ENCODE data around the gene RNPEPL1.
"Not testable (repeated sequence)": the region's sequence is repeated elsewhere in the genome, so short reads cannot be mapped to it uniquely, and the experiment has no call there.

RNPEPL1 gene

GRCh38 chr2:240604939-240605716 is 36.8 kb downstream of the RNPEPL1 start:
- DNase-seq (ENCODE audit: low read depth) = no peak

- no peak for DNase-seq (ENCODE audit: low read depth)
Measured at GRCh38 chr2:240605867-240606743, 37.8 kb downstream of the RNPEPL1 start.

DNA sequence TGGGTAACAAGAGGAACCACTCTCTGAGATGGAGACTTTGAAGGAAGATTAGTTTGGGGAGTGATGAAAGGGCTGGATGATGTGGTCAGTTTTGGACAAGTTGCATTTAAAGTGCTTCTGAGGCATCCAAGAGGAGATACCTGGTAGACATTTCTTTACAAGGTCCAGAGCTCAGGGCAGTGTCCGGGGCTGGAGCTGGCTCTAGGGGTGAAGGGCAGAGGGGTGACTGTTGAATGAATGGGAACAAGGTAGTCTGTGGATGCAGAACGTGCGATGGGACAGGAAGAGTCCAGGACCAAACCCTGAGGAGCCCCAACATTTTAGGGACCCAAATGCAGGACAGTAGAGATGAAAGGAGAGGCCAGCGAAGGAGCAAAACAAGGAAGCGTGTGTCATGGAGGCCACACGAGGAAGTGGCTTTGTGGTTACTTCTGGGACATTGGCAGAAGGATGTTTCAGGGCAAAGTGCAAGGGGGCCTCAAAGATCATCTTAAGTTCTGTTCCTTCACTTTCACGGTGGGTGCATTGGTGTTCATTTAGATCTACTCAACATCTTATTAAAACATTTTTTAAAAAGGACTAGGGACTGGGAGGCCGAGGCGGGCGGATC is 43.4 kb downstream of the RNPEPL1 start:
- DNase-seq (ENCODE audit: low read depth) = no peak

DNA sequence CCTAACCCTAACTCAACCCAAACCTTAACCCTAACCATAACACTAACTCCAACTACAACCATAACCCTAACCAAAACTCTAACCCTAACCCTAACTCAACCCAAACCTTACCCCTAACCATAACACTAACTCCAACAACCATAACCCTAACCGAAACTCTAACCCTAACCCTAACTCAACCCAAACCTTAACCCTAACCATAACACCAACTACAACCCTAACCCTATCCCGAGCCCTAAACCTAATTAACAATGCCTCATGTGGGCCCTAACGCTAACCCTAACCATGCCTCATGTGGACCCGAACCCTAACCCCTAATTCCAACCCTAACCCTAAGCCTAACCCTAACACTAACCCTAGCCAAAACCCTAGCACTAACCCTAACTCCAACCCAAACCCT is 45.5 kb downstream of the RNPEPL1 start:
- no peak for DNase-seq (ENCODE audit: low read depth)

- DNase-seq (ENCODE audit: low read depth) = no peak
Measured at GRCh38 chr2:240614391-240614790, 46.1 kb downstream of the RNPEPL1 start.

DNA sequence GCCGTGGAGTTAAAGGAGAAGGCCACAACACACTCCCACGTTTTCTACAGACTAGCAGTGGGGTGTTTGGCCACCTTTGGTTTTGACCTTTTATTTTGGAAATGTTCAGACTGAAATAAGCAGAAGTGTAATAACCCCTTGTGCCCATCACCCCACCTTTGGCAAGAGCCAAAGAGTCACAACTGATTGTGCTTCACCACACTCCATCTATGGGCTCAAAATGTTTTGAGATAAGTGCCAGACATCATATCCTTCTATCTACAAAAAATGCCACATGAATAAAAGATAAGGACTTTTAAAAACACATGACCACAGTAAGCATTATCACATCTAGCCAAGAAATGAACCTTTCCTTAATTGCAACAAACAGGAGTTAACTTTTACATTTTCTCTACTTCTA is 47.1 kb downstream of the RNPEPL1 start:
- DNase-seq (ENCODE audit: low read depth) = no peak

DNA sequence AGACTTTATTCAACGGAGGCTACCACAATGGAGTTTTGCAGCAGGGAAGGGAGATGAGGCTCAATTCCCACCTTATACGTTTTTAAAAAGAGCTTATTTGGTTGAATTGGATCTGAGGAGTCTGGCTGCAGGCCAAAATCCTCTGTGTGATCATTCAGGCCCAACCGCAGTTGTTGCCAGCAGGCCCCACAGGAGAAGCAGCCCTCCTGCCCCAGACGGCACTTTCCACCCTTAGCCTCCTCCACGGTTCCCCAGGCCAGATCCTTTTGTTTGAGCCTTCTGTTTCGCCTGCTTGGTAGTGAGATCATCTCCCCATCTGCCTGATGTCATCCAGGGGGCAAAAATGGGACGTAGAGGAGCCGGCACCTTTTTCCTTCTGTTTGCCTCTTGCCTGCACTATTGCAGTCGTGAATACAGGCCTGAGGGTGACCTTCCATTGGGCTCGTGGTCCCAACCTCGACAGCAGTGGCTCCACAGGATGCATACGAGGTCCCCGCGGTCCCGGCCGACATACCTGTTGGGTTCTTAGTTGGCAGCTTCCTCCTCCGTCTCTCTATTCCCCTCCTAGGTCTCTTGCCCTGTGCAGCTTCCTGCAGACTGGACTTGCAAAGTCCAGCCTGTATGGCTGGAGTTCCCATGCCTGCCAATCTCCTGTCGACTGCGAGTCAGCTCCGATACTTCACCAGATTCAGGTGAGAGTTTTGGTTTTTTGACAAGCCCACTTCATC is 47.7 kb downstream of the RNPEPL1 start:
- no peak for DNase-seq (ENCODE audit: low read depth)

- not testable (repeated sequence) for DNase-seq (ENCODE audit: low read depth)
Measured at GRCh38 chr2:240616860-240617666, 48.8 kb downstream of the RNPEPL1 start.

DNA sequence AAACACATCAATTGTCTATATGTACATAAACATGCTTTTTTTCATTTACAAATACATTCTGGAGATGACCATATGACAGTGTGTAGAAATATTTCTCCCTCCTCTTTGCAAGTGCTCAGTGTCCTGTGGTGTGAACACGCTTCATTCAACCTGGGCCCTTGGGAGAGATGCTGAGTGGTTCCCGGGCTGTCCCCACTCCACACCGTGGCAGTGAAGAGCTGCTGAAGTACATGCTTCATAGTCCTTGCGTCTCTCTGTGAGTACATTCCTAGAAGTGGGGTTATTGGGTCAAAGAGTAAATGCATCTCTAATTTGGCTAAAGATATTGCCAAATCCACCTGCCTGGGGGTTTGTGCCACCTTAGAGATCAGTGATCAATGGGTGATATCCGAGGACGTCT is 50.5 kb downstream of the RNPEPL1 start:
- DNase-seq (ENCODE audit: low read depth) = no peak

GRCh38 chr2:240619506-240620148 is 51.3 kb downstream of the RNPEPL1 start:
- DNase-seq (ENCODE audit: low read depth) = no peak

DNA sequence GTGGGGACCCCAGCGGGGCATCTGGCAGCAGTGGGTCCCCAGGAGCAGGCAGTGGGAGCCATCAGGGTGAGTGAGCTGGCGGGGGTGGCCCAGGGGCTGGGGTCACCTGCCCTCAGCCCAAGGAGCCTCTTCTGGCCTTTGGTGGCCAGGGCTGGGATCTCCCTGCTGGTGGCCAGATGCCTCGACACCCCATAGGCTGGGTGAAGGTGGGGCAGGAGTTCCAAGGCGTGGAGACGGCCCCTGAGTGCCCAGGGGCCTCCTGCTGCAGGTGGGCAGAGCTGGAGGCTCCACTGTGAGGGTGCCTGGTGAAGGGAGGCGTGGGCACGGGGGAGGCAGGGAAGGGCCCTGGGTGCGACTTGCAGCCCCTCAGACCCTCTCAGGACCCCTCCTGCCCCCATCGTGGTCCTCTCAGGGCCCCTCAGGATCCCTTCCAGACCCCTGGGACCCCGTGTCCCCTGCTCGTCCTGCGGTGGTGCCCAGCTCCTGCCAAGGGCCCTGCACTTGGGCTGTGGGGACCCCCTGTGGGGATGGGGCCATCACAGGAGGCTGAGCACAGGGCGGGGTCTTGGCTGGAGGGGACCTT is 52.0 kb downstream of the RNPEPL1 start:
- no peak for DNase-seq (ENCODE audit: low read depth)

DNA sequence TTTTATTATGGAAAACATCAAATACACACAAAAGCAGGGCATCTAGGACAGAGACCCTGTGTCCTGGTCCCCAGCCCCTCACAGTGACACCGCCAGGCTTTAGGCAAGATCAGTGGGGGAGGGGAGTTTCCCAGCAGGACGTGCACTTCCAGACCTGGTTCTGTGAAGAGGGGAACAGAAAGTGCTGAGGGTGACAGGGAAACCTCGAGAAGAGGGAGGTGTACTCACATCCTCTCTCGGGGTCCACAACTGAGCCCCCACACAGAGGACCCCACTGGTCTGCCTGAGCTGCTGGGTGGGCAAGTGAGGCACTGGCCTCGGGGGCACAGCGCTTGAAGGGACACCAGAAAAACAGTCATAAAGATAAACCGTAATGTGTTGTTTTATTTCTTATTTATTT is 52.6 kb downstream of the RNPEPL1 start:
- no peak for DNase-seq (ENCODE audit: low read depth)

- DNase-seq (ENCODE audit: low read depth) = no peak
Measured at GRCh38 chr2:240622060-240622411, 53.8 kb downstream of the RNPEPL1 start.

- DNase-seq (ENCODE audit: low read depth) = no peak
Measured at GRCh38 chr2:240622531-240623235, 54.4 kb downstream of the RNPEPL1 start.

DNA sequence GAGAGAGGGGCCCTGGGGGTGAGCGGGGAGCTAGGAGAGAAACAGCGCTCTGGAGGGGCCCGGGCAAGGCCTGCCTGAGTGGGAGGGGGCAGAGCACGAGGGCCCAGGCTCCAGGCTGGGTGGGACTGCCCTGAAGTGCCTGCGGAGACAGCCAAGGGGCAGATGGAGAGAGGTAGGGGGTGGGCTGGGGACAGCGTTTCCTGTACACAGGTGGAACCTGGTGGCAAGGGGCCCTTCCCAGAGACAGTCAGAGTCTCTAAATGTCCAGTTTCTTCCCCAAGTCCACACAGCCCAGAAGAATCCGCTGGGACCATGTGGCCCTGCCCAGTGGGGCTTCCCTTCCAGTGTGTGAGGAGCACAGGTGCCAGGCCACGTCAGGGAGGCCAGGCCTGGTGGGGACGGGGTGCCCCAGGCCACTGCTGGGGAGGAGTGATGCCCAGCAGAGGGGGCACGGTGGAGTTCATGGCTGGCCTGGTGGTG is 55.3 kb downstream of the RNPEPL1 start:
- no peak for DNase-seq (ENCODE audit: low read depth)

DNA sequence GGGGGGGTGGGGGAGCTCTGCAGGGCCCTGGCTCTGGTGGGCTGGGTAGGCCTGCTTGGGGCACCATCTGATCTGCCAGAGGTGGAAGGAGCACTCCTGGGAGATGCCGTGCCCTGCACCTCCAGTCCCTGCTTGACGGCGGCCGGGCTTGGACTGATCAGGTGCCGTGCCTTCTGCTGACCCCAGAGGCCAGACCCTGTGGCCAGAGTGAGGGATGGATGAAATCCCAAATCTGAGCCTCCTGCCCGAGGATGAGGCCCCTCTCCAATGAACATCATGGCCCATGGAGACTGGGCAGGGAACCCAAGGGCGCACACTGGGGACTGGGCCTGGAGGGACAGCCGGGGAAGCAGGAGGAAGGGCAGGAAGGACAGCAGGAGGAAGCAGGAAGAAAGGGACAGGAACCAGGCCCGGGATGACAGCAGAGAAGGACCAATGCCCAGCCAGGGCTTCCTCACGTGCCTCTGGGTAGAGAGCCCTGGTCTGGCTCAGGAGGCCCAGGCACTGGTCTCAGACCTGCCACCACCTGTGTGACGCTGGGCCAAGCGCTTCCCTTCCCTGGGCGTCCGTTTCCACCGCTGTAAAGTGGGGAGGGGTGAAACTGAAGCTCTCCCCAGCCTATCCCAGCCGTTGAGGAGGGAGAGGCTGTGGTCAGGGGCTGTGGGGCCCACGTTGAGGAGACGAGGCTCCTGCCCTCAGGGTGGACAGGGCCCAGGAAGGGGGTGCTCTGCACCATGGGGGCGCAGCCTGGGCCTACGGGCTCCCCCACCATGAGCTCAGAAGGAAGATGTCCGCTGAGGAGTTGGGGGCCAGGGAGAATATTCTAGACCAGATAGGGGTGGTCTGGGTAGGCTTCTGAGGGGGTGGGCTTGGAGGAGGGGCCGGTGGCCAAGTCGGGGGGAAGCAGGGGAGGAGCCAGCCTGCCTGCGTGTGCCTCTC is 56.0 kb downstream of the RNPEPL1 start:
- DNase-seq (ENCODE audit: low read depth) = no peak

DNA sequence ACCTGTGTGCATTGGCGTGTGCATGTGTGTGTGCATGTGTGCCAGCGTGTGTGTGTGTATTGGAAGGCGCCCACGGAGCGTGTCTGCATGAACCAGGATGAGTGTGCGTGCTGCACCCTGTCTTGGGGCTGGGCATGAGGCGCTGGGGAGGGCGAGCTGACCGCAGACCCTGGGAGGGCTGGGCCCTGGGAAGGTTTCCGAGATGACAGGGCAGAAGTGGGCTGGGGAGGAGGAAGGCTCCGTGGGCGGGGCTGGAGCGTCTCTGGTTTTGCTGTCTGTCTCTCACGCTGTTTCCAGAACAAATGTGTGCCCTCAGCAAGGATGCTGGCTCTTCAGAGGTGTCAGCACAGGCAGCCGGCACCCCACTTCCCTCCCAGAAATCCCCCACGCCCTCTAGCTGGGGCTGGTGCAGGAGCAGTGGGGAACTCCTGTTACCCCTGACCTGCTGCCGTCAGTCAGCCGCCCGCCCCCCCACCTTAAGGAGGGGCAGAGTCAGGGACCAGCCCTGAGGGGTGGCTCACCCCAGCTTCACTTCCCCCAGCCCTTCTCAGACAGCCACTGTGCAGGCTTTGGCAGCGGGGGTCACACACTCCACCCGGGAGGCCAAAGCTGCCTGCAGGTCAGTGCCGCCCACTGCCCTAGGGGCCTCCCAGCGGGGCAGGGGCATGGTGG is 56.8 kb downstream of the RNPEPL1 start, which contains the start of gene GPR35:
GPR35 (plus strand) TSS at position 531 of the 672 bp plus-strand sequence. CDS start 4,473 bp downstream, outside the sequence.
- DNase-seq (ENCODE audit: low read depth) = peak; percentile 55

Measured in GM04504 (cell line).